ENCODE results near the gene CDC123. TPM values are rescaled to one million over a fixed set of nuclear protein-coding genes. Genes with fewer than 3 reads are reported as not detected.

Gene CDC123
- total RNA-seq, 1 donor from 2014 or later, result 107 TPM

DNA sequence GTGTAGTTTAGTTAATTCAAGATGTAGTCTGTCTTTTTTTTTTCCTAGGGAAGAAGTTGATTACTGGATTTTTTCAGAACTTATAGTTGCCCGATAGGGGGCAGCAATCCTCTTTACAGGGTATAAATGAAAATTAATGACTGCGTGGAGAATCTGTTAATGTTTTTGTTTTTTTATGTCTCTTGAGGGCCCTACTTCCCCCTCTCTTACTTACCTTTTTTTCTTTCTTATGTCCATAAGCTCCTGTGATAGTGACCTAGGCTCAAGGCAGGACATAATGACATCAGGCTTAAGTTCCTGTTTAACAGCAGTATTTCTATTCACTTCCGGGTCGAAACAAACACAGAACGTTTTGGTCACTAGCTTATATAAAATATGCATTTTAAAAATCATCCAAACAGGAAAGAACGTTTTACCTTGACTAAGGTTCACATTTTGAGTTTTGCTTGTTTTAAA, 18.8 kb downstream of the CDC123 start:
- no peaks in the 10 kb centered on the region for H3K27me3 Mint-ChIP-seq (ENCODE audit: low read depth, unreplicated experiment)
- peaks cover 3% of the 10 kb centered on the region for H3K9me3 Mint-ChIP-seq (ENCODE audit: unreplicated experiment)
- Histone ChIP-seq H3K4me2 (ENCODE audit: low read length) (no peak overlapping the region), H3K27me3 (ENCODE audit: insufficient read depth, low read length) (no peaks in the 10 kb centered on the region), H3K4me1 (ENCODE audit: insufficient read depth, low read length) (no peaks in the 10 kb centered on the region), H3K27ac (ENCODE audit: low read depth, low read length) (peak overlapping the region; percentile 23), H2AFZ (ENCODE audit: low read depth, low read length) (no peak overlapping the region), H3K79me2 (ENCODE audit: insufficient read depth, low read length) (peaks cover 29% of the 10 kb centered on the region), H3K9me3 (ENCODE audit: insufficient read depth, low read depth, low read length) (no peaks in the 10 kb centered on the region), H3K36me3 (ENCODE audit: insufficient read depth, low read length) (peaks cover 46% of the 10 kb centered on the region), H4K20me1 (ENCODE audit: insufficient read depth, low read length) (peaks cover 10% of the 10 kb centered on the region), H3K4me3 (ENCODE audit: insufficient read depth, low read depth, low read length) (no peak overlapping the region), H3K9ac (ENCODE audit: low read length) (peak overlapping the region; percentile 24)
- H3K4me1 Mint-ChIP-seq (ENCODE audit: low read depth, unreplicated experiment), result peaks cover 6% of the 10 kb centered on the region
- H3K4me3 Mint-ChIP-seq (ENCODE audit: unreplicated experiment), result peak overlapping the region; percentile 60
- DNase-seq (ENCODE audit: low read depth) (no peak), FAIRE-seq (no peak)
- TF ChIP-seq, protein P1, sequence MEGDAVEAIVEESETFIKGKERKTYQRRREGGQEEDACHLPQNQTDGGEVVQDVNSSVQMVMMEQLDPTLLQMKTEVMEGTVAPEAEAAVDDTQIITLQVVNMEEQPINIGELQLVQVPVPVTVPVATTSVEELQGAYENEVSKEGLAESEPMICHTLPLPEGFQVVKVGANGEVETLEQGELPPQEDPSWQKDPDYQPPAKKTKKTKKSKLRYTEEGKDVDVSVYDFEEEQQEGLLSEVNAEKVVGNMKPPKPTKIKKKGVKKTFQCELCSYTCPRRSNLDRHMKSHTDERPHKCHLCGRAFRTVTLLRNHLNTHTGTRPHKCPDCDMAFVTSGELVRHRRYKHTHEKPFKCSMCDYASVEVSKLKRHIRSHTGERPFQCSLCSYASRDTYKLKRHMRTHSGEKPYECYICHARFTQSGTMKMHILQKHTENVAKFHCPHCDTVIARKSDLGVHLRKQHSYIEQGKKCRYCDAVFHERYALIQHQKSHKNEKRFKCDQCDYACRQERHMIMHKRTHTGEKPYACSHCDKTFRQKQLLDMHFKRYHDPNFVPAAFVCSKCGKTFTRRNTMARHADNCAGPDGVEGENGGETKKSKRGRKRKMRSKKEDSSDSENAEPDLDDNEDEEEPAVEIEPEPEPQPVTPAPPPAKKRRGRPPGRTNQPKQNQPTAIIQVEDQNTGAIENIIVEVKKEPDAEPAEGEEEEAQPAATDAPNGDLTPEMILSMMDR (IDR thresholded peaks at IDR 0.05; ENCODE audit: insufficient read depth, low read depth, low read length), result peak; percentile 79
- no peak for TF ChIP-seq EZH2 (IDR thresholded peaks at IDR 0.05; ENCODE audit: insufficient read depth, low read length)
- H3K36me3 Mint-ChIP-seq (ENCODE audit: low read depth, unreplicated experiment), result peaks cover 17% of the 10 kb centered on the region
- H3K27ac Mint-ChIP-seq (ENCODE audit: unreplicated experiment), result peak overlapping the region; percentile 10

DNA sequence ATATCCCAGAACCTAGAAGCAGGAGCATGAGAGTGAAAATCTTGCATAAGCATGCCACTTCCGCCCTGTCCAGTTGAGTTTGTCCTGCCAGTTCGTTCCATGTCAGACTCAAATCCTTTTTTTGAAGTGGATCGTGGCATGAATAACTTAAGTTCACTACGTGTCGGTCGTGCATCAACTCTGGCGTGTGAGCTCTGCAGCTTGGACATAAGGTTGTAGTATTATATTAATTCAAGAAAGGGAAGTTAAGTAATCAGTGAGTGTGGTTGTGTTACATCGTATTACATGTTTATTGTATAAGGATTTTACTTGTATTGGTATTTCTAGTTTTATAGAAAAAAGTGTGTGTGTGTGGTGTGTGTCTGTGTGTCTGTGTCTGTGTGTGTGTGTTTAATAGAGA, 23.0 kb downstream of the CDC123 start:
- no peaks in the 10 kb centered on the region for H3K27me3 Mint-ChIP-seq (ENCODE audit: low read depth, unreplicated experiment)
- no peak overlapping the region for H3K4me3 ChIP-seq (ENCODE audit: insufficient read depth, low read depth, low read length)
- H3K27ac ChIP-seq (ENCODE audit: low read depth, low read length), result no peak overlapping the region
- H4K20me1 ChIP-seq (ENCODE audit: insufficient read depth, low read length), result peaks cover 14% of the 10 kb centered on the region
- no peaks in the 10 kb centered on the region for H3K4me1 ChIP-seq (ENCODE audit: insufficient read depth, low read length)
- DNase-seq (ENCODE audit: low read depth) (no peak), FAIRE-seq (no peak)
- no peak for TF ChIP-seq EZH2 (IDR thresholded peaks at IDR 0.05; ENCODE audit: insufficient read depth, low read length)
- TF ChIP-seq, protein P1 (IDR thresholded peaks at IDR 0.05; ENCODE audit: insufficient read depth, low read depth, low read length), result no peak
- peaks cover 49% of the 10 kb centered on the region for H3K79me2 ChIP-seq (ENCODE audit: insufficient read depth, low read length)
- no peak overlapping the region for H3K4me2 ChIP-seq (ENCODE audit: low read length)
- peaks cover 12% of the 10 kb centered on the region for H3K4me1 Mint-ChIP-seq (ENCODE audit: low read depth, unreplicated experiment)
- H2AFZ ChIP-seq (ENCODE audit: low read depth, low read length), result no peak overlapping the region
- H3K9me3 ChIP-seq (ENCODE audit: insufficient read depth, low read depth, low read length), result no peaks in the 10 kb centered on the region
- H3K9ac ChIP-seq (ENCODE audit: low read length), result no peak overlapping the region
- peaks cover 18% of the 10 kb centered on the region for H3K36me3 Mint-ChIP-seq (ENCODE audit: low read depth, unreplicated experiment)
- peaks cover 30% of the 10 kb centered on the region for H3K36me3 ChIP-seq (ENCODE audit: insufficient read depth, low read length)
- no peak overlapping the region for H3K27ac Mint-ChIP-seq (ENCODE audit: unreplicated experiment)
- no peaks in the 10 kb centered on the region for H3K27me3 ChIP-seq (ENCODE audit: insufficient read depth, low read length)
- H3K9me3 Mint-ChIP-seq (ENCODE audit: unreplicated experiment), result no peaks in the 10 kb centered on the region
- H3K4me3 Mint-ChIP-seq (ENCODE audit: unreplicated experiment), result no peak overlapping the region

Measured in astrocyte (in vitro differentiated cells and primary cell).